ENCODE data around the gene PTMA. TPM values are rescaled to one million over a fixed set of nuclear protein-coding genes. Genes with fewer than 3 reads are reported as not detected.

PTMA gene
- total RNA-seq, 4 donors from 2014 or later = 693 to 966 (median 818) TPM

- no peak overlapping the region for H3K4me3 ChIP-seq
- H3K9me3 ChIP-seq = no peaks in the 10 kb centered on the region
- no peaks in the 10 kb centered on the region for H3K36me3 ChIP-seq
- no peaks in the 10 kb centered on the region for H3K4me1 ChIP-seq
- intact Hi-C loops (cut with DNase I; ENCODE audit: low total_unique reads) = no loop called here
- no peaks in the 10 kb centered on the region for H3K27me3 ChIP-seq
- TF ChIP-seq CTCF (IDR thresholded peaks at IDR 0.05) (no peak), POLR2A (IDR thresholded peaks at IDR 0.05) (no peak)
- H3K27ac ChIP-seq = no peak overlapping the region
- no peak for DNase-seq
Observed at GRCh38 chr2:231693956-231694355, 14.4 kb upstream of the PTMA start.

- intact Hi-C loops (cut with DNase I; ENCODE audit: low total_unique reads) = no loop called here
- Histone ChIP-seq H3K9me3 (no peaks in the 10 kb centered on the region), H3K4me1 (no peaks in the 10 kb centered on the region), H3K27me3 (no peaks in the 10 kb centered on the region), H3K36me3 (no peaks in the 10 kb centered on the region), H3K4me3 (no peak overlapping the region), H3K27ac (peak overlapping the region; percentile 21 to 75)
- no peak for TF ChIP-seq CTCF (IDR thresholded peaks at IDR 0.05)
- TF ChIP-seq POLR2A (IDR thresholded peaks at IDR 0.05) = no peak
- peak; percentile 70 to 82 for DNase-seq
Observed at GRCh38 chr2:231696004-231696367, 12.3 kb upstream of the PTMA start.

GRCh38 chr2:231699006-231699405 is 9.3 kb upstream of the PTMA start:
- intact Hi-C loops (cut with DNase I; ENCODE audit: low total_unique reads) = no loop called here
- no peak overlapping the region for H3K4me3 ChIP-seq
- no peak for TF ChIP-seq POLR2A (IDR thresholded peaks at IDR 0.05)
- no peak for TF ChIP-seq CTCF (IDR thresholded peaks at IDR 0.05)
- H3K4me1 ChIP-seq = no peaks in the 10 kb centered on the region
- no peaks in the 10 kb centered on the region for H3K27me3 ChIP-seq
- no peak overlapping the region for H3K27ac ChIP-seq
- H3K9me3 ChIP-seq = no peaks in the 10 kb centered on the region
- no peaks in the 10 kb centered on the region for H3K36me3 ChIP-seq
- DNase-seq = no peak

- DNase-seq = peak; percentile 74 to 77
- Histone ChIP-seq H3K4me1 (no peaks in the 10 kb centered on the region), H3K27ac (peak overlapping the region in 1 of 2 donors; percentile 46), H3K36me3 (no peaks in the 10 kb centered on the region), H3K9me3 (no peaks in the 10 kb centered on the region), H3K27me3 (no peaks in the 10 kb centered on the region), H3K4me3 (no peak overlapping the region)
- intact Hi-C loops (cut with DNase I; ENCODE audit: low total_unique reads) = no loop called here
- TF ChIP-seq CTCF (IDR thresholded peaks at IDR 0.05) = no peak
- no peak for TF ChIP-seq POLR2A (IDR thresholded peaks at IDR 0.05)
Observed at GRCh38 chr2:231701456-231702373, 6.6 kb upstream of the PTMA start.

- no peaks in the 10 kb centered on the region for H3K9me3 ChIP-seq
- H3K4me1 ChIP-seq = no peaks in the 10 kb centered on the region
- no peak for TF ChIP-seq POLR2A (IDR thresholded peaks at IDR 0.05)
- no peak for TF ChIP-seq CTCF (IDR thresholded peaks at IDR 0.05)
- intact Hi-C loops (cut with DNase I; ENCODE audit: low total_unique reads) = no loop called here
- no peak overlapping the region for H3K27ac ChIP-seq
- no peak for DNase-seq
- no peaks in the 10 kb centered on the region for H3K36me3 ChIP-seq
- H3K4me3 ChIP-seq = no peak overlapping the region
- H3K27me3 ChIP-seq = no peaks in the 10 kb centered on the region
Observed at GRCh38 chr2:231704017-231704416, 4.3 kb upstream of the PTMA start.
